GM23338 (cell line): ENCODE measurements around the gene PPP1R2.

Experiments used
- CREB1 ChIP-seq: fragments of 250-450 bp; sonication (Bioruptor Pico); IDR thresholded peaks from 2 replicates; pipeline ENCODE4 v1.5.0; 2020; ENCODE audit warnings: low read depth, mild to moderate bottlenecking, moderate library complexity
- EZH2 ChIP-seq: fragments of 200-600 bp; sonication (generic); IDR thresholded peaks from one replicate; pipeline ENCODE4 v1.8.0; 2017; ENCODE audit warnings: antibody characterized with exemption, mild to moderate bottlenecking, low read depth; ENCODE audit not compliant: unreplicated experiment
- EZH2phosphoT487 ChIP-seq: fragments of 200-600 bp; sonication (generic); IDR thresholded peaks from one replicate; pipeline ENCODE4 v1.8.1; 2018; ENCODE audit warnings: antibody characterized with exemption; ENCODE audit not compliant: unreplicated experiment
- JUNB ChIP-seq: IDR thresholded peaks from one replicate; pipeline ENCODE4 v1.6.1; 2016; ENCODE audit warnings: antibody characterized with exemption; ENCODE audit not compliant: unreplicated experiment
- NANOG ChIP-seq: IDR thresholded peaks from 2 replicates; pipeline ENCODE4 v1.6.1; 2016; ENCODE audit warnings: antibody characterized with exemption, borderline replicate concordance
- POLR2AphosphoS5 ChIP-seq: IDR thresholded peaks from 2 replicates; pipeline ENCODE4 v1.6.1; 2016; ENCODE audit warnings: antibody characterized with exemption, low read depth
- STAT1 ChIP-seq: IDR thresholded peaks from one replicate; pipeline ENCODE4 v1.6.1; 2016; ENCODE audit warnings: antibody characterized with exemption; ENCODE audit not compliant: unreplicated experiment
- ZNF114 ChIP-seq: fragments of 250-450 bp; sonication (Bioruptor Pico); IDR thresholded peaks from 2 replicates; pipeline ENCODE4 v1.5.0; 2020; ENCODE audit warnings: mild to moderate bottlenecking, moderate library complexity
- ZNF331 ChIP-seq: fragments of 250-450 bp; sonication (Bioruptor Pico); IDR thresholded peaks from 2 replicates; pipeline ENCODE4 v1.5.0; 2020; ENCODE audit warnings: low read depth, mild to moderate bottlenecking, moderate library complexity
- TF ChIP-seq, protein P1 (sequence below), 2 experiments: fragments of 200-600 bp in 1 of 2; sonication (generic) in 1 of 2; conservative IDR thresholded peaks; 2 replicates each; pipeline versions ENCODE4 v1.5.1 to v1.6.1; 2016 to 2017; ENCODE audit warnings: antibody characterized with exemption in 2 of 2, low read depth in 2 of 2, mild to moderate bottlenecking in 2 of 2, moderate library complexity in 1 of 2
- TF ChIP-seq, protein P2 (sequence below): IDR thresholded peaks from one replicate; pipeline ENCODE4 v1.6.1; 2018; ENCODE audit warnings: antibody characterized with exemption; ENCODE audit not compliant: unreplicated experiment
- TF ChIP-seq, protein P3 (sequence below): IDR thresholded peaks from 2 replicates; pipeline ENCODE4 v1.6.1; 2016; ENCODE audit warnings: antibody characterized with exemption
- TF ChIP-seq, protein P4 (sequence below): fragments of 250-450 bp; sonication (Bioruptor Pico); IDR thresholded peaks from 2 replicates; pipeline ENCODE4 v1.5.0; 2020; ENCODE audit warnings: mild to moderate bottlenecking, moderate library complexity

DNA sequence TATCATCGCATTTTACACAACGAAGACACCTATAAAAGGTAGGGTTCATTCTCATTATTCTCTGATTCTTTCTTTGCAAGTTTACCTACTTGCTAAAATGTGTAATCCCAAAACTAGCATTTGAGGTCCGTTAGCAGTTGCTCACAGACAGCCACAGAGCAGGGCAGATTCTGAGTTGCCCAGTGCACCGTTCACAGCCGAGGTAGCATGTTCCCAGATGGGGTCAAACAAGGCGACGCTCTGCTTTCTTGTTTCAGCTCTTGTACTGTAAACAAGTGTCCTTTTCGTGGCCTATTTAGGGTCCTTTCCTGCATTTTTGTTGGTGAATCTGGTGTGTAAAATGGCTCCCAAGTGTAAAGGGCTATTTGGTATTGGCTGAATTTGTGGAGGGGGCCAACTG, 3.1 kb downstream of the PPP1R2 start:
- TF ChIP-seq, protein P1, sequence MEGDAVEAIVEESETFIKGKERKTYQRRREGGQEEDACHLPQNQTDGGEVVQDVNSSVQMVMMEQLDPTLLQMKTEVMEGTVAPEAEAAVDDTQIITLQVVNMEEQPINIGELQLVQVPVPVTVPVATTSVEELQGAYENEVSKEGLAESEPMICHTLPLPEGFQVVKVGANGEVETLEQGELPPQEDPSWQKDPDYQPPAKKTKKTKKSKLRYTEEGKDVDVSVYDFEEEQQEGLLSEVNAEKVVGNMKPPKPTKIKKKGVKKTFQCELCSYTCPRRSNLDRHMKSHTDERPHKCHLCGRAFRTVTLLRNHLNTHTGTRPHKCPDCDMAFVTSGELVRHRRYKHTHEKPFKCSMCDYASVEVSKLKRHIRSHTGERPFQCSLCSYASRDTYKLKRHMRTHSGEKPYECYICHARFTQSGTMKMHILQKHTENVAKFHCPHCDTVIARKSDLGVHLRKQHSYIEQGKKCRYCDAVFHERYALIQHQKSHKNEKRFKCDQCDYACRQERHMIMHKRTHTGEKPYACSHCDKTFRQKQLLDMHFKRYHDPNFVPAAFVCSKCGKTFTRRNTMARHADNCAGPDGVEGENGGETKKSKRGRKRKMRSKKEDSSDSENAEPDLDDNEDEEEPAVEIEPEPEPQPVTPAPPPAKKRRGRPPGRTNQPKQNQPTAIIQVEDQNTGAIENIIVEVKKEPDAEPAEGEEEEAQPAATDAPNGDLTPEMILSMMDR (conservative IDR thresholded peaks at IDR 0.05; ENCODE audit: low read depth in 2 of 2): no peak
- TF ChIP-seq CREB1 (CRISPR knock-in tag): no peak
- TF ChIP-seq EZH2: no peak
- TF ChIP-seq, protein P2, sequence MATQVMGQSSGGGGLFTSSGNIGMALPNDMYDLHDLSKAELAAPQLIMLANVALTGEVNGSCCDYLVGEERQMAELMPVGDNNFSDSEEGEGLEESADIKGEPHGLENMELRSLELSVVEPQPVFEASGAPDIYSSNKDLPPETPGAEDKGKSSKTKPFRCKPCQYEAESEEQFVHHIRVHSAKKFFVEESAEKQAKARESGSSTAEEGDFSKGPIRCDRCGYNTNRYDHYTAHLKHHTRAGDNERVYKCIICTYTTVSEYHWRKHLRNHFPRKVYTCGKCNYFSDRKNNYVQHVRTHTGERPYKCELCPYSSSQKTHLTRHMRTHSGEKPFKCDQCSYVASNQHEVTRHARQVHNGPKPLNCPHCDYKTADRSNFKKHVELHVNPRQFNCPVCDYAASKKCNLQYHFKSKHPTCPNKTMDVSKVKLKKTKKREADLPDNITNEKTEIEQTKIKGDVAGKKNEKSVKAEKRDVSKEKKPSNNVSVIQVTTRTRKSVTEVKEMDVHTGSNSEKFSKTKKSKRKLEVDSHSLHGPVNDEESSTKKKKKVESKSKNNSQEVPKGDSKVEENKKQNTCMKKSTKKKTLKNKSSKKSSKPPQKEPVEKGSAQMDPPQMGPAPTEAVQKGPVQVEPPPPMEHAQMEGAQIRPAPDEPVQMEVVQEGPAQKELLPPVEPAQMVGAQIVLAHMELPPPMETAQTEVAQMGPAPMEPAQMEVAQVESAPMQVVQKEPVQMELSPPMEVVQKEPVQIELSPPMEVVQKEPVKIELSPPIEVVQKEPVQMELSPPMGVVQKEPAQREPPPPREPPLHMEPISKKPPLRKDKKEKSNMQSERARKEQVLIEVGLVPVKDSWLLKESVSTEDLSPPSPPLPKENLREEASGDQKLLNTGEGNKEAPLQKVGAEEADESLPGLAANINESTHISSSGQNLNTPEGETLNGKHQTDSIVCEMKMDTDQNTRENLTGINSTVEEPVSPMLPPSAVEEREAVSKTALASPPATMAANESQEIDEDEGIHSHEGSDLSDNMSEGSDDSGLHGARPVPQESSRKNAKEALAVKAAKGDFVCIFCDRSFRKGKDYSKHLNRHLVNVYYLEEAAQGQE: no peak
- TF ChIP-seq ZNF114: no peak
- TF ChIP-seq EZH2phosphoT487: no peak
- no peak for TF ChIP-seq STAT1
- no peak for TF ChIP-seq POLR2AphosphoS5
- TF ChIP-seq JUNB: no peak
- no peak for TF ChIP-seq ZNF331 (CRISPR knock-in tag)
- TF ChIP-seq NANOG: no peak
- TF ChIP-seq, protein P3, sequence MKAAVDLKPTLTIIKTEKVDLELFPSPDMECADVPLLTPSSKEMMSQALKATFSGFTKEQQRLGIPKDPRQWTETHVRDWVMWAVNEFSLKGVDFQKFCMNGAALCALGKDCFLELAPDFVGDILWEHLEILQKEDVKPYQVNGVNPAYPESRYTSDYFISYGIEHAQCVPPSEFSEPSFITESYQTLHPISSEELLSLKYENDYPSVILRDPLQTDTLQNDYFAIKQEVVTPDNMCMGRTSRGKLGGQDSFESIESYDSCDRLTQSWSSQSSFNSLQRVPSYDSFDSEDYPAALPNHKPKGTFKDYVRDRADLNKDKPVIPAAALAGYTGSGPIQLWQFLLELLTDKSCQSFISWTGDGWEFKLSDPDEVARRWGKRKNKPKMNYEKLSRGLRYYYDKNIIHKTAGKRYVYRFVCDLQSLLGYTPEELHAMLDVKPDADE: no peak
- TF ChIP-seq, protein P4, sequence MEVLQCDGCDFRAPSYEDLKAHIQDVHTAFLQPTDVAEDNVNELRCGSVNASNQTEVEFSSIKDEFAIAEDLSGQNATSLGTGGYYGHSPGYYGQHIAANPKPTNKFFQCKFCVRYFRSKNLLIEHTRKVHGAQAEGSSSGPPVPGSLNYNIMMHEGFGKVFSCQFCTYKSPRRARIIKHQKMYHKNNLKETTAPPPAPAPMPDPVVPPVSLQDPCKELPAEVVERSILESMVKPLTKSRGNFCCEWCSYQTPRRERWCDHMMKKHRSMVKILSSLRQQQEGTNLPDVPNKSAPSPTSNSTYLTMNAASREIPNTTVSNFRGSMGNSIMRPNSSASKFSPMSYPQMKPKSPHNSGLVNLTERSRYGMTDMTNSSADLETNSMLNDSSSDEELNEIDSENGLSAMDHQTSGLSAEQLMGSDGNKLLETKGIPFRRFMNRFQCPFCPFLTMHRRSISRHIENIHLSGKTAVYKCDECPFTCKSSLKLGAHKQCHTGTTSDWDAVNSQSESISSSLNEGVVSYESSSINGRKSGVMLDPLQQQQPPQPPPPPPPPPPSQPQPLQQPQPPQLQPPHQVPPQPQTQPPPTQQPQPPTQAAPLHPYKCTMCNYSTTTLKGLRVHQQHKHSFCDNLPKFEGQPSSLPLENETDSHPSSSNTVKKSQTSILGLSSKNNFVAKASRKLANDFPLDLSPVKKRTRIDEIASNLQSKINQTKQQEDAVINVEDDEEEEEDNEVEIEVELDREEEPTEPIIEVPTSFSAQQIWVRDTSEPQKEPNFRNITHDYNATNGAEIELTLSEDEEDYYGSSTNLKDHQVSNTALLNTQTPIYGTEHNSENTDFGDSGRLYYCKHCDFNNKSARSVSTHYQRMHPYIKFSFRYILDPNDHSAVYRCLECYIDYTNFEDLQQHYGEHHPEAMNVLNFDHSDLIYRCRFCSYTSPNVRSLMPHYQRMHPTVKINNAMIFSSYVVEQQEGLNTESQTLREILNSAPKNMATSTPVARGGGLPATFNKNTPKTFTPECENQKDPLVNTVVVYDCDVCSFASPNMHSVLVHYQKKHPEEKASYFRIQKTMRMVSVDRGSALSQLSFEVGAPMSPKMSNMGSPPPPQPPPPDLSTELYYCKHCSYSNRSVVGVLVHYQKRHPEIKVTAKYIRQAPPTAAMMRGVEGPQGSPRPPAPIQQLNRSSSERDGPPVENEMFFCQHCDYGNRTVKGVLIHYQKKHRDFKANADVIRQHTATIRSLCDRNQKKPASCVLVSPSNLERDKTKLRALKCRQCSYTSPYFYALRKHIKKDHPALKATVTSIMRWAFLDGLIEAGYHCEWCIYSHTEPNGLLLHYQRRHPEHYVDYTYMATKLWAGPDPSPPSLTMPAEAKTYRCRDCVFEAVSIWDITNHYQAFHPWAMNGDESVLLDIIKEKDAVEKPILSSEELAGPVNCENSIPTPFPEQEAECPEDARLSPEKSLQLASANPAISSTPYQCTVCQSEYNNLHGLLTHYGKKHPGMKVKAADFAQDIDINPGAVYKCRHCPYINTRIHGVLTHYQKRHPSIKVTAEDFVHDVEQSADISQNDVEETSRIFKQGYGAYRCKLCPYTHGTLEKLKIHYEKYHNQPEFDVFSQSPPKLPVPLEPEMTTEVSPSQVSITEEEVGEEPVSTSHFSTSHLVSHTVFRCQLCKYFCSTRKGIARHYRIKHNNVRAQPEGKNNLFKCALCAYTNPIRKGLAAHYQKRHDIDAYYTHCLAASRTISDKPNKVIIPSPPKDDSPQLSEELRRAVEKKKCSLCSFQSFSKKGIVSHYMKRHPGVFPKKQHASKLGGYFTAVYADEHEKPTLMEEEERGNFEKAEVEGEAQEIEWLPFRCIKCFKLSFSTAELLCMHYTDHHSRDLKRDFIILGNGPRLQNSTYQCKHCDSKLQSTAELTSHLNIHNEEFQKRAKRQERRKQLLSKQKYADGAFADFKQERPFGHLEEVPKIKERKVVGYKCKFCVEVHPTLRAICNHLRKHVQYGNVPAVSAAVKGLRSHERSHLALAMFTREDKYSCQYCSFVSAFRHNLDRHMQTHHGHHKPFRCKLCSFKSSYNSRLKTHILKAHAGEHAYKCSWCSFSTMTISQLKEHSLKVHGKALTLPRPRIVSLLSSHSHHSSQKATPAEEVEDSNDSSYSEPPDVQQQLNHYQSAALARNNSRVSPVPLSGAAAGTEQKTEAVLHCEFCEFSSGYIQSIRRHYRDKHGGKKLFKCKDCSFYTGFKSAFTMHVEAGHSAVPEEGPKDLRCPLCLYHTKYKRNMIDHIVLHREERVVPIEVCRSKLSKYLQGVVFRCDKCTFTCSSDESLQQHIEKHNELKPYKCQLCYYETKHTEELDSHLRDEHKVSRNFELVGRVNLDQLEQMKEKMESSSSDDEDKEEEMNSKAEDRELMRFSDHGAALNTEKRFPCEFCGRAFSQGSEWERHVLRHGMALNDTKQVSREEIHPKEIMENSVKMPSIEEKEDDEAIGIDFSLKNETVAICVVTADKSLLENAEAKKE (CRISPR knock-in tag): no peak
